ENCODE data around the gene DPYD.

- TF ChIP-seq CTCF (IDR thresholded peaks at IDR 0.05) (no peak), POLR2A (IDR thresholded peaks at IDR 0.05) (no peak)
Measured at GRCh38 chr1:97245026-97245425, 675.8 kb downstream of the DPYD start.

All from sigmoid colon (tissue), 3 donors.